Panc1 (cell line): ENCODE data around the gene TANGO2. TPM values are rescaled to one million over a fixed set of nuclear protein-coding genes. Genes with fewer than 3 reads are reported as not detected.

Experiments used
- ATAC-seq: fragments of 200-7000 bp; cut with Tn5 transposase; 2 replicates; pipeline ENCODE4 v1.9.1; 2020; ENCODE audit warnings: mild to moderate bottlenecking, moderate library complexity
- BruUV-seq: library from RNA; stranded (reverse); fragments of 400-500 nt; replicated peaks from 2 replicates; lab custom pipeline; 2021; lab: Mats Ljungman, UMichigan
- CTCF ChIA-PET: fragments of 300-600 bp; sonication (Branson Sonifier 250); formaldehyde crosslinking; loops from one replicate; lab custom pipeline; 2022; ENCODE audit warnings: antibody characterized with exemption; lab: Charles Lee
- POLR2A ChIA-PET: fragments of 300-600 bp; sonication (Branson Sonifier 250); formaldehyde crosslinking; loops from one replicate; lab custom pipeline; 2022; ENCODE audit warnings: antibody characterized with exemption; lab: Charles Lee
- DNase-seq: peaks from one replicate; pipeline ENCODE4 v3.0.0-alpha.2; 2010; ENCODE audit warnings: low read depth, low spot score
- H3K27ac ChIP-seq: 2 replicates; pipeline ENCODE4 v1.5.1; 2011; ENCODE audit warnings: mild to moderate bottlenecking, low read length, inconsistent platforms
- H3K27me3 ChIP-seq: fragments of 200-500 bp; sonication (Bioruptor generic); 2 replicates; pipeline ENCODE4 v1.6.0; 2014; ENCODE audit warnings: low read length, inconsistent platforms; ENCODE audit not compliant: control insufficient read depth, insufficient read depth
- H3K36me3 ChIP-seq: fragments of 200-500 bp; sonication (Bioruptor generic); 2 replicates; pipeline ENCODE4 v1.5.1; 2014; ENCODE audit warnings: inconsistent platforms, mild to moderate bottlenecking, low read length, moderate library complexity; ENCODE audit not compliant: control insufficient read depth, insufficient read depth
- H3K4me1 ChIP-seq: 2 replicates; pipeline ENCODE4 v1.5.1; 2011; ENCODE audit warnings: inconsistent platforms, mild to moderate bottlenecking, low read length, moderate library complexity; ENCODE audit not compliant: control insufficient read depth, insufficient read depth
- H3K4me3 ChIP-seq, 2 experiments: 2 replicates each; pipeline ENCODE4 v1.5.1; 2011 to 2012; ENCODE audit warnings: low read depth in 2 of 2, low read length in 2 of 2, mild to moderate bottlenecking in 2 of 2, inconsistent platforms in 1 of 2, moderate library complexity in 1 of 2
- H3K9me3 ChIP-seq: fragments of 200-500 bp; sonication (Bioruptor generic); 2 replicates; pipeline ENCODE4 v1.5.1; 2014; ENCODE audit warnings: low read depth, mild to moderate bottlenecking, inconsistent platforms, low read length, moderate library complexity; ENCODE audit not compliant: control insufficient read depth, insufficient read depth
- POLR2AphosphoS5 ChIP-seq: IDR thresholded peaks from 2 replicates; pipeline ENCODE4 v1.6.1; 2012; ENCODE audit warnings: mild to moderate bottlenecking, low read depth, low read length, moderate library complexity
- SIN3A ChIP-seq: IDR thresholded peaks from 2 replicates; pipeline ENCODE4 v1.6.1; 2012; ENCODE audit warnings: low read depth, mild to moderate bottlenecking, low read length, moderate library complexity, borderline replicate concordance; ENCODE audit not compliant: insufficient read depth
- TCF7L2 ChIP-seq: IDR thresholded peaks from 2 replicates; pipeline ENCODE4 v1.6.1; 2011; ENCODE audit warnings: mild to moderate bottlenecking, low read depth, low read length, inconsistent platforms
- in situ Hi-C: cut with HindIII; loops from 2 replicates; pipeline ENCODE4 v1.10.0; 2016; ENCODE audit warnings: low sequenced_read_pairs, low pct_unique_long_range_greater_than_20kb
- intact Hi-C: fragments of 100-400 bp; cut with micrococcal nuclease; formaldehyde crosslinking; loops from one replicate; pipeline ENCODE4 v1.10.0; 2022; ENCODE audit not compliant: unreplicated experiment
- total RNA-seq: library from RNA; stranded (reverse); gene quantifications from one replicate; pipeline ENCODE4 v1.2.1, GENCODE V29; 2021; ENCODE audit not compliant: unreplicated experiment
- TF ChIP-seq, protein P1 (sequence below), 2 experiments: IDR thresholded peaks; 2 replicates each; pipeline ENCODE4 v1.6.1; 2011 to 2012; ENCODE audit warnings: low read depth in 2 of 2, control low read depth in 1 of 2, low read length in 1 of 2, mild to moderate bottlenecking in 1 of 2, moderate library complexity in 1 of 2; ENCODE audit not compliant: insufficient read depth in 1 of 2
- TF ChIP-seq, protein P2 (sequence below): fragments of 450-650 bp; IDR thresholded peaks from 2 replicates; pipeline ENCODE4 v1.5.1; 2017; ENCODE audit warnings: mild to moderate bottlenecking

TANGO2 gene
- total RNA-seq, 1 experiment from 2014 or later, result 32.2 TPM

DNA sequence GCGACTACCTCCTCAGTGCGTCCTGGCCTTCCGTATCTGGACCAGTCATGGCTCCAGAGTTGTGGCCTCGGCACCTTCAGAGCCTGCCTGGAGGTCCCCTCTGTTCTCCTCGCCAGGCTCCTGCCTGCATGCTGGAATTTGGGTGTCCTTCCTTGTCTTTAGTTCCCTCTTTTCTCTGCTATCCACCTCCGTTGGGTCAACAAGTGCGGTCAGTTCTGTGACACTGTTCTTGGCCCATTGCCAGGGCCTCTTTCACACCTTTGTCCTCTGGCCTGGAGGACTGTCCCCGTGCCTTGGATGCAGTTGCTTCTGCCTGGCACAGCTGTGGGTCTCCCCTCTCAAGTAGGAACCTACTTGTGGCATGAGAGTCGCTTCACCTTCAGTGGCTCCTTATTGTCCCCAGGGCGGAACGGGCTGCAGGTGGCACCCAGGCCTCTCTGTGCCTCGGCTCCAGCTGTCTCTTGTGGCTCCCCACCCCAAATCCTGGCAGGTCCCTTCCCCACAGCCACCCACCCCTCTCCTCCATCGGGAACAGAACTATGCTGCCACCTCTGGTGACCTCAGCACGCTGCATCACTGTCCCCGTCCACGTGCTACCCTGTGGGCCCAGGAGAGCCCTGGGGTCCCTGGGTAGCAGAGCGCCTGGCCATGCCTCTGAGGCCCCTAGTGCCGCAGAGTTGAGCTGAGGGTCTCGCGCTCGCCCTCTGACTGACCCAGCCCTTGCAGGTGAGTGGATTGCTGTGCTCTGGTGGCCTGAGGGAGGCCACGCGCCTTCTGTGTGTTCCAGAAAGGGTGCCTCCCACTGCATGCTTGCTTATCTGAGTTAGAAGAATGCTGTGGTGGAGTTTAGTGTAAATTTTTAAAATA is 63.9 kb downstream of the TANGO2 start:
- Histone ChIP-seq H3K27me3 (no peaks in the 10 kb centered on the region), H3K36me3 (peaks cover 6% of the 10 kb centered on the region), H3K27ac (no peak overlapping the region), H3K4me1 (peaks cover 11% of the 10 kb centered on the region), H3K4me3 (no peak overlapping the region), H3K9me3 (no peaks in the 10 kb centered on the region)
- intact Hi-C loops (no loop called here), in situ Hi-C loops (no loop called here)
- TF ChIP-seq, protein P1, sequence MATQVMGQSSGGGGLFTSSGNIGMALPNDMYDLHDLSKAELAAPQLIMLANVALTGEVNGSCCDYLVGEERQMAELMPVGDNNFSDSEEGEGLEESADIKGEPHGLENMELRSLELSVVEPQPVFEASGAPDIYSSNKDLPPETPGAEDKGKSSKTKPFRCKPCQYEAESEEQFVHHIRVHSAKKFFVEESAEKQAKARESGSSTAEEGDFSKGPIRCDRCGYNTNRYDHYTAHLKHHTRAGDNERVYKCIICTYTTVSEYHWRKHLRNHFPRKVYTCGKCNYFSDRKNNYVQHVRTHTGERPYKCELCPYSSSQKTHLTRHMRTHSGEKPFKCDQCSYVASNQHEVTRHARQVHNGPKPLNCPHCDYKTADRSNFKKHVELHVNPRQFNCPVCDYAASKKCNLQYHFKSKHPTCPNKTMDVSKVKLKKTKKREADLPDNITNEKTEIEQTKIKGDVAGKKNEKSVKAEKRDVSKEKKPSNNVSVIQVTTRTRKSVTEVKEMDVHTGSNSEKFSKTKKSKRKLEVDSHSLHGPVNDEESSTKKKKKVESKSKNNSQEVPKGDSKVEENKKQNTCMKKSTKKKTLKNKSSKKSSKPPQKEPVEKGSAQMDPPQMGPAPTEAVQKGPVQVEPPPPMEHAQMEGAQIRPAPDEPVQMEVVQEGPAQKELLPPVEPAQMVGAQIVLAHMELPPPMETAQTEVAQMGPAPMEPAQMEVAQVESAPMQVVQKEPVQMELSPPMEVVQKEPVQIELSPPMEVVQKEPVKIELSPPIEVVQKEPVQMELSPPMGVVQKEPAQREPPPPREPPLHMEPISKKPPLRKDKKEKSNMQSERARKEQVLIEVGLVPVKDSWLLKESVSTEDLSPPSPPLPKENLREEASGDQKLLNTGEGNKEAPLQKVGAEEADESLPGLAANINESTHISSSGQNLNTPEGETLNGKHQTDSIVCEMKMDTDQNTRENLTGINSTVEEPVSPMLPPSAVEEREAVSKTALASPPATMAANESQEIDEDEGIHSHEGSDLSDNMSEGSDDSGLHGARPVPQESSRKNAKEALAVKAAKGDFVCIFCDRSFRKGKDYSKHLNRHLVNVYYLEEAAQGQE (IDR thresholded peaks at IDR 0.05; ENCODE audit: insufficient read depth in 1 of 2, low read depth in 2 of 2, low read length in 1 of 2), result no peak
- no peak for ATAC-seq
- ChIA-PET CTCF (interaction anchor here (0.7 kb wide), 1 partner anchor 11 kb away, joined by 4 read pairs; no protein-coding TSS in a partner anchor), POLR2A (no interaction called here)
- DNase-seq, result no peak
- no TSS peak for BruUV-seq

DNA sequence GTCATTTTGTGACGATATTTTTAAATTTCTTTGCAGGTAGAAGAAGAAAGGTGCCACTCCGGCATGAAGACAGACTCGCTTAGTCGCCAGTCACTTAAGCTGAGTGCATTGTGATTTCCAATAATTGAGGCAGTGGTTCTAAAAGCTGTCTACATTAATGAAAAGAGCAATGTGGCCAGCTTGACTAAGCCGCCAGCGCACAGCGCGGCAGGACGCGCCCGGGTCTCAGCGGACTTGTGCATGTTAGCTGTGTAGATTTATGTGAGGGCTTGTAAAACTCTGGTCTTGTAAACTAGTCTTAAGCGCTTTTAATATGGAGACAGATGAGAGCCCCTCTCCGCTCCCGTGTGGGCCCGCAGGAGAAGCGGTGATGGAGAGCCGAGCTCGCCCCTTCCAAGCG is 64.7 kb downstream of the TANGO2 start:
- in situ Hi-C loops, result no loop called here
- ATAC-seq, result no peak

More for the DNA sequence above, 64.7 kb downstream of the TANGO2 start:
- no peaks in the 10 kb centered on the region for H3K9me3 ChIP-seq
- intact Hi-C loops, result no loop called here
- no TSS peak for BruUV-seq
- POLR2A ChIA-PET, result no interaction called here
- peaks cover 11% of the 10 kb centered on the region for H3K4me1 ChIP-seq
- no peak for TF ChIP-seq TCF7L2
- TF ChIP-seq POLR2AphosphoS5, result no peak
- TF ChIP-seq SIN3A, result no peak
- TF ChIP-seq, protein P1 (IDR thresholded peaks at IDR 0.05; ENCODE audit: insufficient read depth in 1 of 2, low read depth in 2 of 2, low read length in 1 of 2), result no peak
- TF ChIP-seq, protein P2, sequence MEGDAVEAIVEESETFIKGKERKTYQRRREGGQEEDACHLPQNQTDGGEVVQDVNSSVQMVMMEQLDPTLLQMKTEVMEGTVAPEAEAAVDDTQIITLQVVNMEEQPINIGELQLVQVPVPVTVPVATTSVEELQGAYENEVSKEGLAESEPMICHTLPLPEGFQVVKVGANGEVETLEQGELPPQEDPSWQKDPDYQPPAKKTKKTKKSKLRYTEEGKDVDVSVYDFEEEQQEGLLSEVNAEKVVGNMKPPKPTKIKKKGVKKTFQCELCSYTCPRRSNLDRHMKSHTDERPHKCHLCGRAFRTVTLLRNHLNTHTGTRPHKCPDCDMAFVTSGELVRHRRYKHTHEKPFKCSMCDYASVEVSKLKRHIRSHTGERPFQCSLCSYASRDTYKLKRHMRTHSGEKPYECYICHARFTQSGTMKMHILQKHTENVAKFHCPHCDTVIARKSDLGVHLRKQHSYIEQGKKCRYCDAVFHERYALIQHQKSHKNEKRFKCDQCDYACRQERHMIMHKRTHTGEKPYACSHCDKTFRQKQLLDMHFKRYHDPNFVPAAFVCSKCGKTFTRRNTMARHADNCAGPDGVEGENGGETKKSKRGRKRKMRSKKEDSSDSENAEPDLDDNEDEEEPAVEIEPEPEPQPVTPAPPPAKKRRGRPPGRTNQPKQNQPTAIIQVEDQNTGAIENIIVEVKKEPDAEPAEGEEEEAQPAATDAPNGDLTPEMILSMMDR, result no peak
- H3K36me3 ChIP-seq, result peaks cover 3% of the 10 kb centered on the region
- CTCF ChIA-PET, result interaction anchor here (0.7 kb wide), 1 partner anchor 10 kb away, joined by 4 read pairs; no protein-coding TSS in a partner anchor
- no peak overlapping the region for H3K4me3 ChIP-seq
- no peak overlapping the region for H3K27ac ChIP-seq
- no peaks in the 10 kb centered on the region for H3K27me3 ChIP-seq
- no peak for DNase-seq
